22Rv1 (cell line): Measurements from ENCODE around the gene ZNF528.

Experiments used
- ZFX ChIP-seq: fragments of 450-650 bp; IDR thresholded peaks from 2 replicates; pipeline ENCODE4 v1.6.1; 2017; ENCODE audit warnings: antibody characterized with exemption, borderline replicate concordance
- TF ChIP-seq, protein P1 (sequence below): fragments of 450-650 bp; IDR thresholded peaks from 2 replicates; pipeline ENCODE4 v1.5.1; 2017; ENCODE audit warnings: mild to moderate bottlenecking

DNA sequence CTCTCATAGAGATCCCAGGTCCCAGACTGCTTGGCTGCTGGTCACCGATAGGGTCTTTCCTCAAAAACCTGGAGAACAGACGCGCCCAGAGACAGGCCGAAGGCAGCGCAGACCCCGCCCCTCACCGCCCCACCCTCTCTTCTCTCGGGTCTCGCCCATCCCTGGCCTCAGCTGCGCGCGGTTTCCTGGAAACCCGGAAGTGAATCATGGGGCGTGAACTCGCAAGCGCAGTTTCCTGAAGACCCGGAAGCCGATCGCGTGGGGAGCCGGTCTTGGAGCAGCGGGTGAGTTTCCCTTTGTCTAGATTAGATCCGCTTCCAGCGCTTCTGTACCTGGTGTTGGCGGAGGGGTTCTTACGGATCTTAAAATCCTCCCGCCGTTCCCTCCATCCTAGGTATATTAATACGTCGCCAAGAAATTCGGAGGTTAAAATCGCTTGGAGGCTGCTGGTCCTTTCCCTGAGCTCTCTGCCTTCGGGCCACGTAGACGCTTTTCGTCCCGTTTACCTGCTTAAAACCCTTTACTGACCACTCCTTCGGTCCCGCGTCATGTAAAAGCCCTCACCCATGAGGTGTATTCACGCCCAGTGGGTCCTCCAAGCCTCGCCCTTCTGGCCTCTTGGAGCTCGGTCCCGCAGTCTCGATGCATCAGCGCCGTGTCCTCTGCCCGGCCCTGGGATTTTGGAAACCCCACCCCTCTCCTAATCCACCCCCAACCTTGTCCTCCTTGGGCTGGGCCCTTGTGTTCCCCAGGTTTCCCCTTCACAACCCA is 55.9 kb downstream of the ZNF528 start, which contains the start of gene ZNF578:
- TF ChIP-seq, protein P1, sequence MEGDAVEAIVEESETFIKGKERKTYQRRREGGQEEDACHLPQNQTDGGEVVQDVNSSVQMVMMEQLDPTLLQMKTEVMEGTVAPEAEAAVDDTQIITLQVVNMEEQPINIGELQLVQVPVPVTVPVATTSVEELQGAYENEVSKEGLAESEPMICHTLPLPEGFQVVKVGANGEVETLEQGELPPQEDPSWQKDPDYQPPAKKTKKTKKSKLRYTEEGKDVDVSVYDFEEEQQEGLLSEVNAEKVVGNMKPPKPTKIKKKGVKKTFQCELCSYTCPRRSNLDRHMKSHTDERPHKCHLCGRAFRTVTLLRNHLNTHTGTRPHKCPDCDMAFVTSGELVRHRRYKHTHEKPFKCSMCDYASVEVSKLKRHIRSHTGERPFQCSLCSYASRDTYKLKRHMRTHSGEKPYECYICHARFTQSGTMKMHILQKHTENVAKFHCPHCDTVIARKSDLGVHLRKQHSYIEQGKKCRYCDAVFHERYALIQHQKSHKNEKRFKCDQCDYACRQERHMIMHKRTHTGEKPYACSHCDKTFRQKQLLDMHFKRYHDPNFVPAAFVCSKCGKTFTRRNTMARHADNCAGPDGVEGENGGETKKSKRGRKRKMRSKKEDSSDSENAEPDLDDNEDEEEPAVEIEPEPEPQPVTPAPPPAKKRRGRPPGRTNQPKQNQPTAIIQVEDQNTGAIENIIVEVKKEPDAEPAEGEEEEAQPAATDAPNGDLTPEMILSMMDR: no peak
- no peak for TF ChIP-seq ZFX
